Activated naive CD4-positive, alpha-beta T cell treated with anti-CD3 and anti-CD28 coated beads, Interleukin-2, amount 10 ng/mL, durations not matched to agents 7 days and 5 days (primary cell): Measurements from ENCODE around the gene SHISA7.
"Not testable (repeated sequence)": the region's sequence is repeated elsewhere in the genome, so short reads cannot be mapped to it uniquely, and the experiment has no call there.

Source experiments
- CTCF ChIA-PET: fragments of 350-600 bp; sonication (Branson Sonifier 250); formaldehyde crosslinking; loops from one replicate; lab custom pipeline; 2021; ENCODE audit warnings: antibody characterized with exemption; lab: Charles Lee
- DNase-seq: peaks from one replicate; pipeline ENCODE4 v3.0.0-alpha.2; 2020
- H3K27ac Mint-ChIP-seq: one replicate; pipeline ENCODE4 v1.8.0; 2021; ENCODE audit warnings: mild to moderate bottlenecking, moderate library complexity, mixed read lengths
- H3K27me3 Mint-ChIP-seq: one replicate; pipeline ENCODE4 v1.8.0; 2021; ENCODE audit warnings: mild to moderate bottlenecking, mixed read lengths
- H3K36me3 Mint-ChIP-seq: one replicate; pipeline ENCODE4 v1.8.0; 2021; ENCODE audit warnings: mixed read lengths
- H3K4me1 Mint-ChIP-seq: one replicate; pipeline ENCODE4 v1.8.0; 2021; ENCODE audit warnings: mixed read lengths
- H3K4me3 Mint-ChIP-seq: one replicate; pipeline ENCODE4 v1.8.0; 2021; ENCODE audit warnings: mild to moderate bottlenecking, moderate library complexity, mixed read lengths
- H3K9me3 Mint-ChIP-seq: one replicate; pipeline ENCODE4 v1.8.0; 2021; ENCODE audit warnings: mixed read lengths

SHISA7 gene

DNA sequence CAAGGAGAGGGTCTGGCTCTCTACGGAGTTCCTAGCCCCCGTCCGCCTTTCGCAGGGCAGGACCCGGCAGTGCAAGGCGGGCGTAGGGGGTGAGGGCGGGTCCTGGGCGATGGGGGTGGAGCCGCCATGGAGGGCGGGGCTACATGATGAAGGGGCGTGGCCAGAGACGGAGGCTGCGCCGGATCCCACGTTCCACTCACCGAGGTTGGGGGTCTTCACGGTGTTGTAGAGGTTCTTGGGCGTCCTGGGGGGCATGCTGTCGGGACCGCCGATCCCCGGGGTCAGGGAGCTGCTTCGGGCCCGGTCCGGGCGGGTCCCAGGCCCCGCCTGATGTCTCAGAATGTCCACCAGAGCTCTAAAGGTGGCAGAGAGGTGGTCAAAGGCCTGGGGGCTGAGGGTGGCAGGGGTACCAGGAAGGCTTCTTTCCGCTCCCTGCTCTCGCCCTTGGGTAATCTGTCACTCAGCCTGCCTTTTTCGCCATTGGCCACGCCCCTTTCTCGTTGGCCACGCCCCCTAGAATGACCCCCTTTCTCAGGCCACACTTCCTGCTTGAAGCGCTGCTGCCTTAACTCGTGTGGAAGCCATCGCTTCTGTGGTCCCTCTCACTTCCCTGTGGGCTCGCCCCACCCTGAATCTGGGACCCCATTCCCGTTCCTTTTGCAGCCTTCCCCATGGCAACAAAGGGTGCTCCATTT lies 2.5 kb downstream of the SHISA7 start:
- no peak for DNase-seq
- no peaks in the 10 kb centered on the region for H3K36me3 Mint-ChIP-seq
- no peaks in the 10 kb centered on the region for H3K9me3 Mint-ChIP-seq
- no peak overlapping the region for H3K27ac Mint-ChIP-seq
- H3K4me3 Mint-ChIP-seq, result no peak overlapping the region
- H3K4me1 Mint-ChIP-seq, result peaks cover 16% of the 10 kb centered on the region
- CTCF ChIA-PET, result no interaction called here
- H3K27me3 Mint-ChIP-seq, result peaks cover 92% of the 10 kb centered on the region

DNA sequence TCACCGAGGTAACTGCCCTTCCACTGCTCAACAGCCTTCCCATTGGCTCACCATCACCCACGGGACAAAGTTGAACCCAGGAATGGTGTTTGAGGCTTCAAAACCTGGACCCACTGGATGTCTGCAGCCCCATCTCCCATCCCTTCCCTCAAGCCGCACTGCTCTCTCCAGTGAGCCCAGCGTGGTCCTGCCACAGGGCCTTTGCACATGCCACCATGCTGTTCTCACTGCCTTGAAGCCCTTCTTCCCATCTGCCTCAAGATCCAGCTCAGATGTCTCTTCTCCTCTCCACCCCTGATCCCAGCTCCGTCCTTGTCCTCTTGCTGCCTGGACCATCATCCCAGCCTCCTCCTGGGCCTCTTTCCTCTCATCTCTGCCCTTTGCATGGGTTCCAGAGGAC lies 4.0 kb downstream of the SHISA7 start:
- H3K27ac Mint-ChIP-seq, result peak overlapping the region; percentile 42
- DNase-seq, result no peak
- H3K4me1 Mint-ChIP-seq, result peaks cover 16% of the 10 kb centered on the region
- H3K27me3 Mint-ChIP-seq, result peaks cover 77% of the 10 kb centered on the region
- no peaks in the 10 kb centered on the region for H3K36me3 Mint-ChIP-seq
- no peaks in the 10 kb centered on the region for H3K9me3 Mint-ChIP-seq
- H3K4me3 Mint-ChIP-seq, result no peak overlapping the region
- CTCF ChIA-PET, result no interaction called here

DNA sequence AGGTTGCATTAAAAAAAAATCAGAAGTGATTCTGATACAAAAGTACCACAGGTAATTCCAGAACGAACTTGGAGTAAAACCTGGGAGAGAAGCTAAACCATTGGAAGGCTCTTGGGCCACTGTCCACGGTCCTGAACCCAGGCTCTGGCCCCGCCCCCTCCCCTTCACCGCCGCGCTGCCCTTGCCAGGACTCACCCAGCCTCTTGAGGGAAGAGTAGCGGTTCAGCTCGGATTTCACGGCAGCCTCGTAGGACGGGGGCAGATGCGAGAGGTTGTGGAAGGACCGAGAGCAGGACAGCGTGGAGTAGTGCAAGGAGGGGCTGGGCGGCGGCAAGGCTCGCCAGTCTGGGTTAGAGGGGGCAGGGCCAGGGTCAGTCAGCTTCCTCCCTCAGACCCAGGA lies 5.7 kb downstream of the SHISA7 start:
- Mint-ChIP-seq H3K4me1 (peaks cover 13% of the 10 kb centered on the region), H3K36me3 (peaks cover 1% of the 10 kb centered on the region), H3K4me3 (no peak overlapping the region), H3K27me3 (peaks cover 66% of the 10 kb centered on the region), H3K27ac (no peak overlapping the region), H3K9me3 (no peaks in the 10 kb centered on the region)
- peak; percentile 62 for DNase-seq
- CTCF ChIA-PET, result interaction anchor here (1.0 to 1.3 kb wide), 3 partner anchors 16 to 277 kb away, joined by 3 to 8 read pairs (median 3); no protein-coding TSS in a partner anchor

DNA sequence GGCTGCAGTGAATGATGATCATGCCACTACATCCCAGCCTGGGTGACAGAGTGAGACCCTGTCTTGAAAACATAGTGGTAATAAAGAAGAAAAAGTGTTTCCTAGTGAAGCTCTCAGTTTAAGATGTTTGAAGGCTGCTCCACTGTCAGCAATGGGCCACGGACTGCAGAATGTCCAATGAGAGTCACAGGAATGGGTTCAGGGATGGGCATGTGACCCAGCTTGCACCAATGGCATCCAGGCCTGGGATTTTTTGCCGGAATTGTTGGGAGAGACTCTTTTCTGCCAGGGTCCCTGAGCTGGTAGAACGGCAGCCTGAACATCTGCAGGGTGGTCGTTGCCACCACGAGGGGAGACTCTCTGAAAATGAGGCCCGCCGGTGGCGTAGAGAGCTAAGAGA lies 6.3 kb downstream of the SHISA7 start:
- no peak overlapping the region for H3K4me3 Mint-ChIP-seq
- peaks cover 1% of the 10 kb centered on the region for H3K36me3 Mint-ChIP-seq
- peaks cover 66% of the 10 kb centered on the region for H3K27me3 Mint-ChIP-seq
- peaks cover 2% of the 10 kb centered on the region for H3K9me3 Mint-ChIP-seq
- DNase-seq, result no peak
- no peak overlapping the region for H3K27ac Mint-ChIP-seq
- CTCF ChIA-PET, result interaction anchor here (1.0 to 1.3 kb wide), 3 partner anchors 17 to 276 kb away, joined by 3 to 8 read pairs (median 3); no protein-coding TSS in a partner anchor
- peaks cover 12% of the 10 kb centered on the region for H3K4me1 Mint-ChIP-seq

DNA sequence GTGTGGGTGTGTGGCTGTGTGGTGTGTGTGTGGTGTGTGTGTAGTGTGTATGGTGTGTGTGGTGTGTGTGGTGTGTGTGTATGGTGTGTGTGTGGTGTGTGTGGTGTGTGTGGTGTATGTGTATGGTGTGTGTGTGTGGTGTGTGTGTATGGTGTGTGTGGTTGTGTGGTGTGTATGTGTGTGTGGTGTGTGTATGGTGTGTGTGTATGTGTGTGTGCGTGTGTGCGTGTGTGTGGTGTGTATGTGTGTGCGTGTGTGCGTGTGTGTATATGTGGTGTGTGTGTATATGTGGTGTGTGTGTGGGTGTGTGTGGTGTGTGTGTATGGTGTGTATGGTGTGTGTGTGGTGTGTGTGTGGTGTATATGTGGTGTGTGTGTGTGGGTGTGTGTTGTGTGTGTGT lies 8.1 kb downstream of the SHISA7 start:
- CTCF ChIA-PET, result no interaction called here
- peaks cover 64% of the 10 kb centered on the region for H3K27me3 Mint-ChIP-seq
- no peak for DNase-seq
- no peak overlapping the region for H3K27ac Mint-ChIP-seq
- H3K9me3 Mint-ChIP-seq, result peaks cover 7% of the 10 kb centered on the region
- H3K4me1 Mint-ChIP-seq, result no peaks in the 10 kb centered on the region
- peaks cover 1% of the 10 kb centered on the region for H3K36me3 Mint-ChIP-seq
- H3K4me3 Mint-ChIP-seq, result no peak overlapping the region

DNA sequence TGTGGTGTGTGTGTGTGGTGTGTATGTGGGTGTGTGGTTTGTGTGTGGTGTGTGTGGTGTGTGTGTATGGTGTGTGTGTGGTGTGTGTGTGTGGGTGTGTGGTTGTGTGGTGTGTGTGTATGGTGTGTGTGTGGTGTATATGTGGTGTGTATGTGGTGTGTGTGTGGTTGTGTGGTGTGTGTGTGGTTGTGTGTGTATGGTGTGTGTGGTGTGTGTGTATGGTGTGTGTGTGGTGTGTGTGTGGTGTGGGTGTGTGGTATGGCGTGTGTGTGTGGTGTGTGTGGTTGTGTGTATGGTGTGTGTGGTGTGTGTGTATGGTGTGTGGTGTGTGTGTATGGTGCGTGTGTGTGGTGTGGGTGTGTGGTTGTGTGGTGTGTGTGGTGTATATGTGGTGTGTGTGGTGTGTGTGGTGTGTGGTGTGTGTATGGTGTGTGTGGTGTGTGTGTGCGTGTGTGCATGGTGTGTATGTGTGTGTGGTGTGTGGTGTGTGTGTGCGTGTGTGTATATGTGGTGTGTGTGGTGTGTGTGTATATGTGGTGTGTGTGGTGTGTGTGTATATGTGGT lies 8.7 kb downstream of the SHISA7 start:
- no peak overlapping the region for H3K4me3 Mint-ChIP-seq

DNA sequence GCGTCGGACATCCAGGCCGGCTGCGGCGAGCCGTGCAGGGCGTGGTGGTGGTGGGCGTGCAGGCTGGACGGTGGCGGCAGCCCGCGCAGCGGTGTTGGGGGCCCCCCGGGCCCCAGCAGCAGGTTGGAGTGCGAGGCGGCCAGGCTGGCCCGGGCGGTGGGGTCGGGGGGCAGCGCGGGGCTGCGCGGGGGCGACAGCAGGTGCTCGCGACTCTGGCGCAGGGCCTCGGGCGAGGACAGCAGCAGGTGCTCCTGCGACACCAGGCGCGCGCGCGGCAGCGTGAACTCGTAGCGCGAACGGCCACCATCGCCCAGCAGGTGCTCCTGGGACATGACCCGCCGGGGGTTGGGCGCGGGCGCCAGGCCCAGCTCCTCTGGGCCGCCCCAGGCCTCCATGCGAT lies 9.8 kb downstream of the SHISA7 start:
- Mint-ChIP-seq H3K4me3 (no peak overlapping the region), H3K4me1 (no peaks in the 10 kb centered on the region), H3K36me3 (peaks cover 1% of the 10 kb centered on the region), H3K27me3 (peaks cover 65% of the 10 kb centered on the region), H3K9me3 (peaks cover 7% of the 10 kb centered on the region), H3K27ac (no peak overlapping the region)
- CTCF ChIA-PET, result no interaction called here
- no peak for DNase-seq

More for the DNA sequence above, 8.7 kb downstream of the SHISA7 start:
- Mint-ChIP-seq H3K9me3 (peaks cover 7% of the 10 kb centered on the region), H3K27ac (no peak overlapping the region), H3K27me3 (peaks cover 65% of the 10 kb centered on the region), H3K4me1 (no peaks in the 10 kb centered on the region), H3K36me3 (peaks cover 1% of the 10 kb centered on the region)
- CTCF ChIA-PET, result no interaction called here
- no peak for DNase-seq

DNA sequence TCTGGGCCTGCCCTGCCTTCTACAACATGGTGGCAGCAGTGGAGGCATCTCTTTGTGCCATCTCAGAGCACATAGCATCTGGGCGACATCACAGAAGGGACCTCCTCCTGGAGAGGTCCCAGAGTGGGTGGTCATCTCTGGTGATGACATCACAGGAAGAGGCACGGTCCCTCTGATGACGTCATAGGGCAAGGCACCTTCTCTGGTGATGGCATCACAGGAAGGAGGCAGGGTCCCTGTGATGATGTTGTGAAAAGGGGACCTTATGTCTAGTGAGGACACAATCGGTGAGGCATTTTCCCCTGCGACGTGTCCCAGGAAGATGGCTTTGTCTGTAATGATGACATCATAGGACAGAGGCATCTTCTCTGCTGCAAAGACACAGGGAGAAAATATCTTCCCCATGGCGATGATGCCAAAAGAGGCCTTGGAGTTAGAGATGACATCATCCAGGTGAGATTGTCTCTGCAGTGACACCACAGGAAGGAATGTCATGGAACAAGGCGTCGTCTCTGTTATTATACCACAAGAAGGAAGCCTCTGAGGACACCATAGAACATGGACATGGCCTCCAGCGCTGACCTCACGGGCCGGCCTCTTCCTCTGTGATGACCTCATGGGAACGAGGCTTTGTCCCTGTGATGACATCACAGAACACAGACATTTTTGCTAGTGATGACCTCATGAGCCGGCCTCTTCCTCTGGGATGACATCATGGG lies 10.7 kb downstream of the SHISA7 start:
- Mint-ChIP-seq H3K27me3 (peaks cover 56% of the 10 kb centered on the region), H3K4me3 (no peak overlapping the region), H3K36me3 (peaks cover 1% of the 10 kb centered on the region), H3K4me1 (no peaks in the 10 kb centered on the region), H3K9me3 (peaks cover 7% of the 10 kb centered on the region), H3K27ac (no peak overlapping the region)
- CTCF ChIA-PET, result no interaction called here
- DNase-seq, result no peak

DNA sequence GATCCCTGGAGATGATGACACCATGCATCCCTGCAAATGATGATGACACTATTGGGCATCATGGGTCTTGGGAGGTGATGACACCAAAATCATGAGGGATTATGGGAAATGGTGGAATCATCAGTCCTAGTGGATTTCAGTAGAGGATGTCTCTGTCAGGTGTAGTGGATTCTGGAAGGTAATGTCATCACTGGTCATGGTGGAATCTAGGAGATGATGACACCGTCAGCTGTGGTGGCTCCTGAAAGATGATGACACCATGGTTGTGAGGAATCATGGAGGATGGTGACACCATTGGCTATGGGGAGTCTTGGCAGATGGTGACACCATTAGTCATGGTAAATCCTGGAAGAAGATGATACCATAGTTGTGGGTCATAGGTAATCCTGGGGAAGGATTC lies 11.9 kb downstream of the SHISA7 start:
- Mint-ChIP-seq H3K9me3 (peaks cover 7% of the 10 kb centered on the region), H3K4me1 (no peaks in the 10 kb centered on the region), H3K27ac (peak overlapping the region; percentile 33), H3K27me3 (peaks cover 45% of the 10 kb centered on the region), H3K36me3 (peaks cover 1% of the 10 kb centered on the region), H3K4me3 (no peak overlapping the region)
- CTCF ChIA-PET, result no interaction called here
- no peak for DNase-seq

DNA sequence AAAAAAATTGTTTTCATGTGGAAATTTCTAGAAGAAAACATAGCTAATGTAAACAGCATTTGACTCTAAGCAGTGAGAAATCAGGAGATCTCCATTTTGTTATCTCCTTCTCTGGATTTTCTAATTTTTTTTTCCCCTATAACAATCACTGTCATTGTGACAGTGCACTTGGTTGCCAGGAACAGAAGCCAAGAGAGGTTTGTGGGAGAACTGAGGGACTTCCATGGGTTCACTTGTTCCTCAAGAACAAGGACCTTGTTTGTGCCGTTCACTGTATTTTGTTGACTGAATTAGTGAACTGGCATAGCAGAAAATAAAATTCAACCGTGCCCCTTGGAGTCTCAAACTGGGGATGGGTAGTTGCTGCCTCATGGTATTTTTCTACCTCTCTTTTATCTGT lies 17.1 kb downstream of the SHISA7 start:
- CTCF ChIA-PET, result no interaction called here
- Mint-ChIP-seq H3K9me3 (peaks cover 2% of the 10 kb centered on the region), H3K27me3 (peaks cover 47% of the 10 kb centered on the region), H3K36me3 (no peaks in the 10 kb centered on the region), H3K4me3 (no peak overlapping the region), H3K4me1 (peaks cover 12% of the 10 kb centered on the region), H3K27ac (no peak overlapping the region)
- no peak for DNase-seq

DNA sequence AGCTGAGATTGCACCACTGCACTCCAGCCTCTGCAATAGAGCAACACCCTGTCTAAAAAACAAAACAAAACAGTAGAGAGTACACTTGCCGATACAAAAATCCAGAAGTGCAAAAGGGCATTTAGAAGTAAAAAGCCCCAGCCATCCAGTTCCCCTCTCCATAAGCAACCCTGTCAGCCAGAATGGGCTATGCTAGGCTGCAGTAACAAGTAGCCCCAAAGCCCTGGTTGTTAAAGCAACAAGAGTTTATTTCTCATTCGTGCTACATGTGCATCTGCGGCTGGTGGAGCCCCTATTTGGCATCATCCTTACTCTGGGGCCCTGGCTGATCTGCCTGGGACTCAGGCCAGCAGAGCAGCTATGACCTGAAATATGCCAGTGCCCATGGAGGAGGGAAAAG lies 18.6 kb downstream of the SHISA7 start:
- no peak for DNase-seq
- no peaks in the 10 kb centered on the region for H3K9me3 Mint-ChIP-seq
- no peak overlapping the region for H3K4me3 Mint-ChIP-seq
- peaks cover 41% of the 10 kb centered on the region for H3K27me3 Mint-ChIP-seq
- peaks cover 22% of the 10 kb centered on the region for H3K4me1 Mint-ChIP-seq
- no peaks in the 10 kb centered on the region for H3K36me3 Mint-ChIP-seq
- CTCF ChIA-PET, result interaction anchor here (1.1 kb wide), 1 partner anchor 132 kb away, joined by 3 read pairs; no protein-coding TSS in a partner anchor
- H3K27ac Mint-ChIP-seq, result no peak overlapping the region

DNA sequence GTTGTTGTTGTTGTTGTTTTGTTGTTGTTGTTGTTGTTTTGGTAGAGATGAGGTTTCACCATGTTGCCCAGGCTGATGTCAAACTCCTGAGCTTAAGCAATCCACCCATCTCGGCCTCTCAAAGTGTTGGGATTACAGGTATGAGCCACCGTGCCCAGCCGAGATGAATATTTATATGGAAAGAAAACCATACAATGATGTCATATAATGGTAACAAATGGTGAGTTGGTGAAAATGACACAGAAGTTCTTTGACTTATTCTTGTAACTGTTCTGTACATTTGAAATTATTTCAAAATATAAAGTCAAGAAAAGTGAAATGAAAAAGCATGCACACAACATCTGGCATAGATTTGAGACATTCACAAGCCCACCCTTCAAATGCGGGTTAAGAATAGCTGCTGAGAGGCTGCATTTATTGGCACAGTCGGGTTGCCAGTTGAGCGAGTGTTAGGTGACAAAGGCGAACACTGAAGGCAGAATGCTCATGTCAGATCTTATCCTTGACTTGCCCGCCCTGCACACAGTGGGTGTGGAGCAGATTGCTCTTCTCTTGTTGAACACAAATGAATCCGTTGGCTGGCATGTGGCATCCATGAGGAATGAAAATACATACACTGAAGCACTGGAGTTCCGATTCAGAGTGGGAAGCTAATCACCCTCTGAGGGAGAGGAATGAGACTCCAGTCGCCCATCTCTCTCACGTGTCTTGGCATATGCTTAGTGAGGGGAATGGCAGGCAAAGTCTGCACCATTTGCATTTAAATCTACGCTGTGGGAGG lies 19.7 kb downstream of the SHISA7 start:
- CTCF ChIA-PET, result no interaction called here
- DNase-seq, result no peak
- Mint-ChIP-seq H3K27ac (no peak overlapping the region), H3K36me3 (no peaks in the 10 kb centered on the region), H3K9me3 (no peaks in the 10 kb centered on the region), H3K4me3 (no peak overlapping the region), H3K27me3 (peaks cover 35% of the 10 kb centered on the region), H3K4me1 (peaks cover 23% of the 10 kb centered on the region)

DNA sequence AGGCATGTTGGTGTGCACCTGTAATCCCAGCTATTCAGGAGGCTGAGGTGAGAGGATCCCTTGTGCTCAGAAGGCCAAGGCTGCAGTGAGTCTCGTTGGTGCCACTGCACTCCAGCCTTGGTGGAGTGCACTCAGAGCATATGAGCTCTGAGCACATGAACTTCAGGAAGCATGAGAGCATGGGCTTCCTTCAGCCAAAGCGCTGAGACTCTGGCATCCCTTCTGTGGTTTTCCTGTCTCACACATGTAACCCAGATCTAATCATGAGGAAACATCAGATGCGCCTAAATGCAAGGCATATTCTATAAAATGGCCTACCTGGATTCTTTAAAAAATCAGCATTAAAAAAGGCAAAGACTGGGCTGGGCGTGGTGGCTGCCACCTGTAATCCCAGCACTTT lies 21.8 kb downstream of the SHISA7 start:
- H3K4me3 Mint-ChIP-seq, CTCF ChIA-PET, H3K36me3 Mint-ChIP-seq, H3K9me3 Mint-ChIP-seq: not testable (repeated sequence)
- peaks cover 42% of the 10 kb centered on the region for H3K27me3 Mint-ChIP-seq
- peaks cover 32% of the 10 kb centered on the region for H3K4me1 Mint-ChIP-seq
- peak overlapping the region; percentile 45 for H3K27ac Mint-ChIP-seq
- peak; percentile 56 for DNase-seq

DNA sequence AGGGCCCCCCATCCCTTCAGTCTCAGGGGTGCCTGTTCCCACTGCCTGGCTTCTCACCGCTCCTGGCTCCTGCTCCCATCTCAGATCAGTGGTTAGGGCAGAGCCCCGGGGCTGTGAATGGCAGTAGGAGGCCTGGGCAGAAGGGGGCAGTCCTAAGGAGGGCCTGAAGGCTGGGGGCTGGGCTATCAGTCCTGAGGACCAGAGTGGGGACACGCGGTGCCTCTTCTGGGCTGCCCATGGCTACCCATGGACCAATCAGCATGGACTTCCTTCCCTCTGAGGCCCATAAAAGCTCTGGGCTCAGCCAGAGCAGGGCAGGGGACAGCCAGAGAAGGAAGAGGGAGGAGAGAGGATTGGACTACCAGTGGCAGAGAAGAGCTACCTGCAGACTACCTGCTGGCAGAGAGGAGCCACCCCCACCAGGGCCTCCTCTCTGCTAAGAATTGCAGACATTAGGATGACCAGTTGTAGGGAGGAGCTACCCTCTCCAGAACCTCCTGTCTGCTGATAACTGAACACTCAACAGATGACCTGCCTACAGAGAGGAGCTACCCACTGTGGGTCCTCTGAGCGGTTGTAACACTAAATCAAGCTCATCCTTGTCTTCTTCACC lies 23.4 kb downstream of the SHISA7 start:
- Mint-ChIP-seq H3K27ac (no peak overlapping the region), H3K27me3 (peaks cover 44% of the 10 kb centered on the region), H3K4me3 (no peak overlapping the region), H3K9me3 (no peaks in the 10 kb centered on the region), H3K4me1 (peaks cover 32% of the 10 kb centered on the region), H3K36me3 (no peaks in the 10 kb centered on the region)
- CTCF ChIA-PET, result interaction anchor here (0.9 to 1.6 kb wide), 5 partner anchors 11 to 269 kb away, joined by 3 to 5 read pairs (median 3); no protein-coding TSS in a partner anchor
- DNase-seq, result no peak
